DND-41 (cell line): Measurements from ENCODE around the gene DGKB.

Experiments
- ATAC-seq: fragments of 200-7000 bp; cut with Tn5 transposase; 3 replicates; pipeline ENCODE4 v1.9.1; 2021; ENCODE audit warnings: low read depth; ENCODE audit not compliant: insufficient read depth
- DNase-seq: peaks from one replicate; pipeline ENCODE4 v3.0.0-alpha.2; 2020
- H2AFZ ChIP-seq: 2 replicates; pipeline ENCODE4 v1.6.0; 2012; ENCODE audit warnings: low read depth, low read length
- H3K27ac ChIP-seq: 2 replicates; pipeline ENCODE4 v1.5.1; 2012; ENCODE audit warnings: low read length, inconsistent platforms
- H3K27me3 ChIP-seq: fragments of 200-600 bp; sonication (generic); 2 replicates; pipeline ENCODE4 v1.6.0; 2012; ENCODE audit warnings: low read length, mild to moderate bottlenecking, inconsistent platforms; ENCODE audit not compliant: insufficient read depth, poor library complexity
- H3K36me3 ChIP-seq: 2 replicates; pipeline ENCODE4 v1.5.1; 2012; ENCODE audit warnings: low read length, inconsistent platforms; ENCODE audit not compliant: insufficient read depth
- H3K4me1 ChIP-seq: 2 replicates; pipeline ENCODE4 v1.5.1; 2012; ENCODE audit warnings: mild to moderate bottlenecking, low read length; ENCODE audit not compliant: insufficient read depth
- H3K4me2 ChIP-seq: 2 replicates; pipeline ENCODE4 v1.6.0; 2012; ENCODE audit warnings: mild to moderate bottlenecking, moderate library complexity, low read length, inconsistent platforms; ENCODE audit not compliant: insufficient read depth
- H3K4me3 ChIP-seq, 2 experiments: fragments of 200-600 bp in 1 of 2; shearing (Covaris generic) in 1 of 2; 2 replicates each; pipeline ENCODE4 v1.5.1; 2012 to 2016; ENCODE audit warnings: inconsistent platforms in 2 of 2, low read length in 2 of 2, mild to moderate bottlenecking in 2 of 2, low read depth in 1 of 2, moderate library complexity in 1 of 2
- H3K79me2 ChIP-seq: 2 replicates; pipeline ENCODE4 v1.6.0; 2012; ENCODE audit warnings: low read length, inconsistent platforms; ENCODE audit not compliant: insufficient read depth
- H3K9ac ChIP-seq: 2 replicates; pipeline ENCODE4 v1.6.0; 2012; ENCODE audit warnings: low read depth, mild to moderate bottlenecking, inconsistent platforms, low read length, moderate library complexity
- H3K9me3 ChIP-seq: 2 replicates; pipeline ENCODE4 v1.5.1; 2012; ENCODE audit warnings: low read length, moderate library complexity, mild to moderate bottlenecking, inconsistent platforms; ENCODE audit not compliant: insufficient read depth, severe bottlenecking
- H4K20me1 ChIP-seq: 2 replicates; pipeline ENCODE4 v1.6.0; 2012; ENCODE audit warnings: low read length; ENCODE audit not compliant: insufficient read depth
- CTCF ChIP-seq: IDR thresholded peaks from 2 replicates; pipeline ENCODE4 v1.5.1; 2012; ENCODE audit warnings: borderline replicate concordance, low read length, moderate library complexity, mild to moderate bottlenecking; ENCODE audit not compliant: poor library complexity, severe bottlenecking; ENCODE audit errors: extremely low read depth
- EZH2 ChIP-seq: IDR thresholded peaks from 3 replicates; pipeline ENCODE4 v1.6.1; 2012; ENCODE audit warnings: borderline replicate concordance, low read depth, mild to moderate bottlenecking, moderate library complexity, low read length, inconsistent platforms; ENCODE audit not compliant: severe bottlenecking

Gene DGKB

GRCh38 chr7:14521183-14521582, 381.4 kb downstream of the DGKB start:
- H2AFZ ChIP-seq = peak overlapping the region; percentile 26; the same call in 1 of the 2 replicates
- TF ChIP-seq EZH2 (no peak), CTCF (no peak)
- DNase-seq (no peak), ATAC-seq (no peak)
- no peaks in the 10 kb centered on the region for H3K36me3 ChIP-seq
- no peaks in the 10 kb centered on the region for H4K20me1 ChIP-seq
- H3K9ac ChIP-seq = no peak overlapping the region
- H3K27me3 ChIP-seq = no peaks in the 10 kb centered on the region
- no peak overlapping the region for H3K4me3 ChIP-seq
- H3K79me2 ChIP-seq = no peaks in the 10 kb centered on the region
- no peak overlapping the region for H3K27ac ChIP-seq
- H3K9me3 ChIP-seq = no peaks in the 10 kb centered on the region
- no peaks in the 10 kb centered on the region for H3K4me1 ChIP-seq
- no peak overlapping the region for H3K4me2 ChIP-seq

DNA sequence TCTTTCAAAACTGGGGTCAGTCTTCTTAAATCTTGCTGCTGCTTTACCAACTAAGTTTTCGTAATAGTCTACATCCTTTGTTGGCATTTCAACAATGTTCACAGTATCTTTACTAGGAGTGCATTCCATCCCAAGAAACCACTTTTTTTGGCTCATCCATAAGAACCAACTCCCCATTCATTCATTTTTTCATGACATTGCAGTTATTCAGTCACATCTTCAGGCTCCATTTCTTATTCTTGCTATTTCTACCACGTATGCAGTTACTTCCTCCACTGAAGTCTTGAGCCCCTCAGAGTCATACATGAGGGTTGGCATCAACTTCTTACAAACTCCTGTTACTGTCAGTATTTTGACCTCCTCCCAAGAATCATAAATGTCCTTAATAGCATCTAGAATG, 392.3 kb downstream of the DGKB start:
- no peak overlapping the region for H3K4me2 ChIP-seq
- no peaks in the 10 kb centered on the region for H3K79me2 ChIP-seq
- TF ChIP-seq CTCF = no peak
- no peak for TF ChIP-seq EZH2
- H2AFZ ChIP-seq = no peak overlapping the region
- H3K36me3 ChIP-seq = no peaks in the 10 kb centered on the region
- no peak overlapping the region for H3K4me3 ChIP-seq
- H3K27ac ChIP-seq = no peak overlapping the region
- H4K20me1 ChIP-seq = no peaks in the 10 kb centered on the region
- no peak for ATAC-seq
- no peaks in the 10 kb centered on the region for H3K4me1 ChIP-seq
- H3K9me3 ChIP-seq = no peaks in the 10 kb centered on the region
- no peaks in the 10 kb centered on the region for H3K27me3 ChIP-seq
- H3K9ac ChIP-seq = no peak overlapping the region
- no peak for DNase-seq

DNA sequence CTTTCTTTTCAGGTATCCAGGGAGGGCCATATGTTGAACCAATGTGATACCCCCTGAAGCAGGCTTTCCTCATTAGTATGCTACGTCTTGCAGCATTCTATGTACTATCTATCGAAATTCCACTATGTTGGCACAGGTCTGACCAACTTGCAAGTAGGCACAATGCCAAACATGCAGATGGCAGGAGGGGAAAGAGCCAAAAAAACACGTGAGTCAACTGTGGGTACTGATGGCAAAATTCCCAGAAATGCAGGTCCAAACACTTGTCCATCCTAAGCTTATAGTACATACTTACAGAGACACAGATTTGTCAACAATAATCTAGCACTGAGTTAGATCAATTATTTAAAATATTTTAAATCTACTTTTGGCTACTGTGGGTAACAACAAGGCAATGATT, 394.9 kb downstream of the DGKB start:
- Histone ChIP-seq H3K9me3 (no peaks in the 10 kb centered on the region), H4K20me1 (no peaks in the 10 kb centered on the region), H3K36me3 (no peaks in the 10 kb centered on the region), H3K27me3 (no peaks in the 10 kb centered on the region), H3K4me2 (no peak overlapping the region), H3K27ac (no peak overlapping the region), H3K4me3 (no peak overlapping the region), H3K4me1 (no peaks in the 10 kb centered on the region), H3K79me2 (no peaks in the 10 kb centered on the region), H2AFZ (no peak overlapping the region), H3K9ac (no peak overlapping the region)
- DNase-seq (no peak), ATAC-seq (no peak)
- TF ChIP-seq EZH2 = no peak
- TF ChIP-seq CTCF = no peak

DNA sequence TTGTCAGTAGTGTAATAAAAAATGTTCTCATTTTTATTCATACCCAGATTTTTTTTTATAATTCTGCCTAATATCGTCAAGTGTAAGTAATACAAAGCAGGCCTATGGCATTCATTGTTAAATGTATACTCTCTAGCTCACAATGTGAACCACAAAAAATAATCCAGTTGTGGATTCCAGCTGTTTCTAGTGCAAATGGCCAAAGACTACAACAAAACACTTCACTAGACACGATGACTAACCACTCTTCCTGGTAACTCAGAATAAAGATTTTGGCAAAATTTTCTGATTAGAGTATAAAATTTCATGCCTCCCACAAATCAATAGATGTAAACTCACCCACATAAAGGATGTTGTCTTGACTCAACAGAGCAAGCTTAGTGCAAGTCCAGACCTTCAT, 396.6 kb downstream of the DGKB start:
- H3K9ac ChIP-seq = no peak overlapping the region
- TF ChIP-seq EZH2 (no peak), CTCF (no peak)
- no peaks in the 10 kb centered on the region for H3K79me2 ChIP-seq
- H3K9me3 ChIP-seq = no peaks in the 10 kb centered on the region
- H3K27ac ChIP-seq = no peak overlapping the region
- H2AFZ ChIP-seq = no peak overlapping the region
- H3K4me2 ChIP-seq = no peak overlapping the region
- no peaks in the 10 kb centered on the region for H4K20me1 ChIP-seq
- H3K4me1 ChIP-seq = no peaks in the 10 kb centered on the region
- ATAC-seq (no peak), DNase-seq (no peak)
- no peaks in the 10 kb centered on the region for H3K36me3 ChIP-seq
- no peak overlapping the region for H3K4me3 ChIP-seq
- no peaks in the 10 kb centered on the region for H3K27me3 ChIP-seq
